ENCODE results near the gene ZNF536.

DNA sequence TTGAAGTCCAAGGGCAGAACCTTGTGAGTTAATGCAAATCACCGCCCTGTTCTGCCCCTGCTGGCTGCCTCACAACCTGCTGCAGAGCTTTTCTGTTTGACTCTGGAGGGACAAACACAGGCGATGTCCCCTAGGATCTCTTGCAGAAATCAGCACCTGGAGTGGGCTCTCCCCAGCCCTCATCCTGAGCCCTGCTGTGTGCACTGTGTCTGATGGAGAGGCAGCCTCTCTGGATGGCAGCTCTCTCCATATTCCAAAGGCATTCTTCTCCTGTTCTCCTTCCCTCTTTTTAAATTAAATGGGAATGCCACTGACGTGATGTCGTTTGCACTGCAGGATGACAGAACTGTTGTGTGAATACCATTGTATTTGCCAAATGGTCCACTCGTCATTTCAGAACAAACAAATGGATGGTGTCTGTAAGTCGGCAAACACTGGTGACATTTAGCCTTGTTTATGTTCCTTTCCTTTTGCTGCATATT lies 184.1 kb downstream of the ZNF536 start:
- TF ChIP-seq, protein P1, sequence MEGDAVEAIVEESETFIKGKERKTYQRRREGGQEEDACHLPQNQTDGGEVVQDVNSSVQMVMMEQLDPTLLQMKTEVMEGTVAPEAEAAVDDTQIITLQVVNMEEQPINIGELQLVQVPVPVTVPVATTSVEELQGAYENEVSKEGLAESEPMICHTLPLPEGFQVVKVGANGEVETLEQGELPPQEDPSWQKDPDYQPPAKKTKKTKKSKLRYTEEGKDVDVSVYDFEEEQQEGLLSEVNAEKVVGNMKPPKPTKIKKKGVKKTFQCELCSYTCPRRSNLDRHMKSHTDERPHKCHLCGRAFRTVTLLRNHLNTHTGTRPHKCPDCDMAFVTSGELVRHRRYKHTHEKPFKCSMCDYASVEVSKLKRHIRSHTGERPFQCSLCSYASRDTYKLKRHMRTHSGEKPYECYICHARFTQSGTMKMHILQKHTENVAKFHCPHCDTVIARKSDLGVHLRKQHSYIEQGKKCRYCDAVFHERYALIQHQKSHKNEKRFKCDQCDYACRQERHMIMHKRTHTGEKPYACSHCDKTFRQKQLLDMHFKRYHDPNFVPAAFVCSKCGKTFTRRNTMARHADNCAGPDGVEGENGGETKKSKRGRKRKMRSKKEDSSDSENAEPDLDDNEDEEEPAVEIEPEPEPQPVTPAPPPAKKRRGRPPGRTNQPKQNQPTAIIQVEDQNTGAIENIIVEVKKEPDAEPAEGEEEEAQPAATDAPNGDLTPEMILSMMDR (conservative IDR thresholded peaks at IDR 0.05; ENCODE audit: low read depth, low read length) = no peak
- TF ChIP-seq EZH2phosphoT487 (IDR thresholded peaks at IDR 0.05; ENCODE audit: borderline replicate concordance, low read length) (no peak), EZH2 (IDR thresholded peaks at IDR 0.05; ENCODE audit: low read length, unreplicated experiment) (no peak)
